EH (cell line): Measurements from ENCODE around the gene LRFN5.
"Not testable (repeated sequence)": the region's sequence is repeated elsewhere in the genome, so short reads cannot be mapped to it uniquely, and the experiment has no call there.

Experiments
- DNase-seq: peaks from one replicate; pipeline ENCODE4 v3.0.0-alpha.2; 2015; ENCODE audit warnings: low read depth

The LRFN5 gene

DNA sequence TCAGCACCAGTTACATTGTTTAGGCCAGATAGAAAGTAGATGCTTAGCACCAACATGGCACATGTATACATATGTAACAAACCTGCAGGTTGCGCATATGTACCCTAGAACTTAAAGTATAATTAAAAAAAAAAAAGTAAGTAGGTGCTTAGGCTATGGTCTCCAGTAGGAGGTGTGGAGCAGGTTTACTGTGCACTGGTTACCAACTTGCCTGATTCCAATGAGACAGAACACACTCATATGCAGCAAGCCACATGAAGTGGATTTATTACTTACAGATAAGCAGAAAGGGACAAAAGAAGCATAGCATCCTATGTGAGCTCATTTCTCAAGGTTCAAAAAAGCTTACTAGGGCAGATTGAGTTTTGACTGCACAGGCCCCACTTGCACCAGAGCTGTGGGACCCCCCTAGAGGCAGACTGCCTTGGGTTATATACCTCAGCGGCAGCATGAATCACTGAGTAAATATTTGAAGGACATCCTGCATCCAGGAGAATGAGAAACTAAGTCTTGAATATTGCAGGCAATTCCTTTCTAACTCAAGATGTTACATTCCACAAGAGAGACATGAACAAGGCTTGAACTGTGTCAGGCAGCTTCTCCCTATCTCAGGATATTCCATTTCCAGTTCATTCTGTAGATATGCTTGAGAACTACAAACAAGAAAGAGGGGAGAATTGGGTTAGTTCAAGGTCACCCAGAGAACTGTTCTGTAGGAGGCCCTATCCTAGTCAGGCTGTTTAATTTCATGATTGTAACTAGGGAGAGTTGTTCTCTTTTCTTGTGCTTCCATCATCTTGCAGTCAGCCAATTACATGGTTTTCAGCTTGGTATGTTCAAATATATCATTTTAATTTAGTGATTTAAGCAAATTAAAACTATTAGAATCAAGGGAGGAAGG, 30.1 kb downstream of the LRFN5 start:
- no peak for DNase-seq

DNA sequence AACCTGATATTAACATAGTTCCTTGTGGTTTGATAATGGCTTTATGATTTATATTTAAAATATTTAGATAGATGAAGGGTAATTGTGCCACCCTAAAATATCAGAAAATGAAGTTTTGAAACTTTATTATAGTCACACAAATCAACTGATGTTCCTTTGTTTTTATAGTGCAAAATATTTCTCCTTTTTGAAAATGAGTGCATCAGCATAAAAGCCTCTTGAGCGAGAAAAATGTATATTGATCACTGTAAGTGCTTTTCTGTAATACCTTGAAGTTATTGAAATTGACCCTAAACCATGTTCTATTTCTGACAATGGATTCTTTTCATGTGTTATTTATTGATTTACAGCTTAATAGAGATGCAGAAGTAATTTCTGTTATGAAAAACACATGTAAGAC, 35.0 kb downstream of the LRFN5 start:
- no peak for DNase-seq

DNA sequence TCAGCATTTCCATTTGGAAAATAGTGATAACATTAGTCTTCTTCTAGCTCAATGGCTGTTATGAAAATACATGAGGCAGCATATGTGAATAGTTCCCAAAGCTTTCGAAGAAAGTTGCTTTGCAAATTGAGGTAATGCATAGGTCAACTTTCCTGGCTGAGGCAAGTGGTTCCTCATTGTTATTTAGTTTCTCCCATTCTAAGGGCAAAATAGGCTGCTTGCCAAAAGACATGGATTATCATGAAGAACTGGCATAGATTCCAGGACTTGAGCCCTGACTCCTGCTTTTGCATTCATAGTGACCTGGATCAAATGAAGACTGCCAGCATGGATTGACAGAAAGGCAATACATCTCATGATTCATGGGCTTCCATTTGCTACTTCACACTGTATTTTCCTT, 35.7 kb downstream of the LRFN5 start:
- DNase-seq: no peak

DNA sequence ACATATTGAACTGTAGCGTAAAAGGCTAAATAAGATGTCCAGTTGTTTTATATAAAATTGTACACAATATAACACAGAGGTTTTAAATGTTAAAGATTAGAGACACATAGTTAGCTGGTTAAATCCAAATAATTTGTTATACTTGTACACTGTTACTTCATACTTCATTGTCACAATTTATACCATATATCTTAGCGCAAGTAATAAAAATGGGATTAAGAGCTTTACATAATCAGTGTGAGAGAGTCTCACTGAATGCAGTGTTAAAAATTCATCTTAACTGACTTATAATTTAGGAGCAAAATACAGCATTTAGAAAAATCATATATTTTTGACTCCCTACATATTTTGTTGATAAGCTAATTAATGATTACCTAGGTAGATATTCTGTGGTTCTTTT, 36.1 kb downstream of the LRFN5 start:
- DNase-seq: no peak

DNA sequence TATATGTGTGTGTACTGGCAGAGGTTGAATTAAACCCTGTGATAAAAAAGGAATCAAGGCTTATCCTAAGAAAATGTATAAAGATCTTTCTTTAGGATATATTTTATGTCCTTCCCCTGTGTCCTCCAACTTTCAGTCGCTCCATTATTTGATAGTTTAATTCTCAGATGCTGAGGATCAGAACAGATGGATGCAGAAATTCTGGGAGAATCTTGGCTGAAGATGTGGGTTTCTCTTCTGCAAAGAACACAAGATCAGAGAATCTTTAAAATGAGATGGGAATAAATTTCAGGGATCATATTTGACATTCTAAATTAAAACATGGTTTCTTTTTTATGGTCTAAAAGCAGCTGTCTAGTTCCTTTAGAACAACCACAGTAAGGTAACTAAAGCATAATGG, 37.9 kb downstream of the LRFN5 start:
- DNase-seq: no peak

DNA sequence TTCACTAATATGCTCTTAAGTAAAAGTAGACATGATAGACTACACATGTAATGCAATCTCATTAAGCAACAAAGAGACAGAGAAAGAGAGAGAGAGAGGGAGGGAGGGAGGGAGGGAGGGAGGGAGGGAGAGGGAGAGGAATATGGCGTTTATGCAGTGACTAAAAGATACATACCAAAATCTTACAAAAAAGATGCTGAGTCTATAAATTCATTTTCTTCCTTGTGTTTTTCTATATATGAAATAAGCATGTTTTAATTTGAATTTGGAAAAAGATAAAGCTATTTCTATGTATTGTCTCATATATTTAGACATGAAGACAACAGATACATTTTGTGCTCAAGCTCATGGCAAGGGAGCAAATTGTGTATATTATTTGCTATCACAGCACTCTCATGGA, 44.1 kb downstream of the LRFN5 start:
- no peak for DNase-seq

DNA sequence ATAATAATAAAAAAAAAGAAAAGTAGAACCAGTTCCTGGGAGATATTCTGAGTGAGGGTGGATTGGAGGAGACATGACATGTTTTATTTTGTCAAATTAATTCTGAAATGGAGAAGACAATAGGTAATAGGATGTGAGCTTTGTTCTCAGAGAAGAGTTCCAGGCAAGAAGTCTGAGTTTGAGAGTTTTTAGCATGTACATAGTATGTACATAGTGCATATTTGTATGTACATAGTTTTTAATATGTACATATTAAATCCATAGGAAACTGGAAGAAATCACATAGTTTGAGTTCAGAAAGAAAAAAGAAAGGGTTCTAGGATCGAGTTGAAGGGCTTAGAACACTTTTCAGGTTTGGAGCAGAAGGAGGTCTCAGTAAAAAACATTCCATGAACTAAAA, 47.5 kb downstream of the LRFN5 start:
- no peak for DNase-seq

DNA sequence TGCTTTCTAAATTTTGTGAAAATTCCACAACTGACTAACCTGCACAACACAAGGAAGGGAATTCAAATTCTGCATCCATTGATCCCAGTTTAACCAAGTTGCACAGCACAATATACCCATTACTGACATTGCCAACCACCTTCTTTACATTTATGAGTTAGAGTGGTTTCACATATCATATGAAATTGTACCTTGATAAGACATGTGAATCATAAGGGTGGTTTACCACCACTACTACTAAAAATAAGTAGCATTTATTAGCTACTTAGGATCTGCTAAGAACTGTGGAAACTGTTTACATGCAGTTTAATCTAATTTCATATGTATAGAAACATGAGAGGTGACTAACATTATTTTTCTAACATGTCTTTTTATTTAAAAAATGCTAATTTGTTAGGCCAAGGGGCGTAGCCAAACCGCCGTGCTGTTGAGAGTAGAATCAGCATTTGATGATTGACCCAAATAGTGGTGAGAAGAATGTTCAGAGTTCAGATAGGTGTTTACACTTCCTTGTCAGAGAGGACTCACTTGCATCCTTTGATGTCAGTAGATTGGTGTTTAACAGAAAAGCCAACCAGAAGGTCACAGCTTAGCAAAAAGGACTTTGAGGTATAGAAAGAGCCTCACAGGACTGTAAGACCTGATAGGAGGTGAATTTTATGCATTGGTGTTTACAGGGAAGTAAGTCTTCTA, 56.2 kb downstream of the LRFN5 start:
- no peak for DNase-seq

DNA sequence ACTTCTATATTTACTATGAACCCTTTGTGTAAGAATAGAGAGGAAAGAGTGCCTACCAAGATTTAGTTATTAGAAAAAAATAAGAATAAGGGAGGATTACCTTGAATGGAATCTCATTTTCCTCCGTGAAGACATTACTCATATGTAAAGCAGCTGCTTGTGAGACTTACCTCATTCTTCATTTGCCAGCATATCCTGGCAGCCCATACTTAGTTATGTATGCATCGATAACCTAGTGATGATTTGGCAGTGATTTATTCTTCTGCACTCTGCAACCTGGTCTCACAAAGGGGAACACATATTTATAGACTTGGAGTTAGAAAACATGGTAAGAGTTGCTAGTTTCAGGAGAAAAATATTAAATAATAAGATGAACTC, 56.8 kb downstream of the LRFN5 start:
- DNase-seq: no peak

DNA sequence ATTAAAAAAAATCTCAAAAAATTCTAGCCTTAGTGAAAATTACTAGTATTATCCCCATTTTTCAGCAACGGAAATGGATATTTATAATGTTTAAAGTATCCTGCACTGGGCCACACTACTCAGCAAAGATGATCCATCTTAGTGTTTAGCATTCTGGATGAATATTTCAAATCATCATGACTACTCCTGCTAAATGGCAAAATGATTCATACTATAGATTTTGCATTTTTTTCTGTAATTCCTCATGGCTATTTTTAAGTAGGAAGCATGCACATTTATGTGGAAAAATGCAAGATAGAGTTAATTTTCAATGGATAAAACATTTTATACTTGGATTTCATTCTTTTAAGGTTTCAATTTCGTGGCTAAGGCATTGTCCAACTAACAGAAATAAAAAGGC, 59.6 kb downstream of the LRFN5 start:
- DNase-seq: no peak

DNA sequence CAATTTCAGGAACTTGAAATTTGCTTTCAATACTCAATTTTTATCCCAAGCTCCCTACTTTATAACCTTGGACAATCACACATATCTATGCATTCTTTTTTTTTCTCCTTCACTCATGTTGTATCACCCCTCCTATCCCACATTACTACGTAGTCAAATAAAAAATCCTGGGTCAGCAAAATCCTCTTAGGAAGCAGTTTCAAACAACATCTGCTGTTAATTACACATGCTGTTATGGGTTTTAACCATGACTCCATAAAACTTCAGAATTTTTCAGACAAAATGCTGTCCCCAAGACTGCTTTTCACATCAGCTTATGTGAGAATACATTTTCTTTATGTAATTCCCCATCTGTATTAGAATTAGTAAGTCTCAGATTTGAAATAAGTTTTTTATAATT, 61.7 kb downstream of the LRFN5 start:
- no peak for DNase-seq

DNA sequence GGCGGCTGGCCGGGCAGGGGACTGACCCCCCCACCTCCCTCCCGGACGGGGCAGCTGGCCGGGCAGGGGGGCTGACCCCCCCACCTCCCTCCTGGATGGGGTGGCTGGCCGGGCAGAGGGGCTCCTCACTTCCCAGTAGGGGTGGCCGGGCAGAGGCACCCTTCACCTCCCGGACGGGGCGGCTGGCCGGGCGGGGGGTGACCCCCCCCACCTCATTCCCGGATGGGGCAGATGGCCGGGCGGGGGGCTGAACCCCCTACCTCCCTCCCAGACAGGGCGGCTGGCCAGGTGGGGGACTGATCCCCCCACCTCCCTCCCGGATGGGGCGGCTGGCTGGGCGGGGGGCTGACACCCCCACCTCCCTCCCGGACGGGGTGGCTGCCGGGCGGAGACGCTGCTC, 66.9 kb downstream of the LRFN5 start:
- DNase-seq: not testable (repeated sequence)

DNA sequence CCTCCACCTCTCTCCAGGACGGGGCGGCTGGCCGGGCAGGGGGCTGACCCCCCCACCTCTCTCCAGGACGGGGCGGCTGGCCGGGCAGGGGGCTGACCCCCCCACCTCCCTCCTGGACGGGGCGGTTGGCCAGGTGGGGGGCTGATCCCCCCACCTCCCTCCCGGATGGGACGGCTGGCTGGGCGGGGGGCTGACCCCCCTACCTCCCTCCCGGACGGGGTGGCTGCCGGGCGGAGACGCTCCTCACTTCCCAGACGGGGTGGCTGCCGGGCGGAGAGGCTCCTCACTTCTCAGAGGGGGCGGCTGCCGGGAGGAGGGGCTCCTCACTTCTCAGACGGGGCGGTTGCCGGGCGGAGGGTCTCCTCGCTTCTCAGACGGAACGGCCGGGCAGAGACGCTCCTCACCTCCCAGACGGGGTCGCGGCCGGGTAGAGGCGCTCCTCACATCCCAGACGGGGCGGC, 67.9 kb downstream of the LRFN5 start:
- not testable (repeated sequence) for DNase-seq

DNA sequence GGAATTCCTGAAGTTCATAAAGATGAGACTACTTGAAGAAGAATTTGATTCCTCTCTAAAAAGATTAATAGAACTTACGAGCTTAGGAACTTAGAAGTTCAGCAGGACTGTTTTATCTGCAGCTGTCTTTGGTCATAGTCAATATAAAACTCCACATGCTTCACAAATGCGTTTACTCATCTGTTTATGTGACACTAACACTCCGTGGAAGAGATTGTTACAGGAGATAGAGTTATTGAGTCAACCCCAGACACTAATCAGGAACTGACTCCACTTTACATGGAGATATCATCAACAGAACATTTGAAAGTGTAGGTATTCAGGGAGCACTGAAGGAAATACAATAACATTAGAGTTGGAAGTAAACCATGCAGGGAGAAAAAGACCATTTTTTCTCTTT, 92.8 kb downstream of the LRFN5 start:
- DNase-seq: no peak

DNA sequence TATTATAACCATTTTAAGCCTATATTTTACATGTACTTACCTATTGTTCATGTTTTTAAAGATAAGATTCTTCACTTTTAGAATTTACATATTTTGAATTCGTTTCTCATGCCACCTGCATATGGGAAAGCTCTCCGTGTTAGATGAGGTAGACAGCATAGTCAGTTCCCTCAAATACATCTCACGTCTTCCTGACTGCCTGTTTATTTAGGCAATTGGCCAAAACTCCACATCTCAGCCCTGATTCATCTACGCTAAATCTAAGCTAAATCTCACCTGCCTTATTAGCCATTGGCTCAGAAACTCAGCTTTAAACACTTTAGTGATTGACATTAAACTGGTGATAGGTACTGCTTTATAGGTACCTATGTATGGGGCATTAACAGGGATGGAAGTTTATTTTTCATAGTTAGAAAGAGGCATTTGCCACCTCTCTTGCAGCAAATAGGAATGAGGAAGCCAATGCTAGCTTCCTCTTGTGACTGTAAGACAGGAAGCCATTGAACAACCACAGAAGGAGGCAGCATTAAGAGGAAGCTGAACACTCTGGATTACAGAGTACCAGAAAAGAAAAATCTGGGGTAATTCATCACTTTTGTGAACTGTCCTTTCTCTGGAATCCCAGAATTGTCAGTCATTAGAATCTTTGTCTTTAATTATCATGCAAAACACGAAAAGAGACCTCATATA, 111.9 kb downstream of the LRFN5 start:
- no peak for DNase-seq

DNA sequence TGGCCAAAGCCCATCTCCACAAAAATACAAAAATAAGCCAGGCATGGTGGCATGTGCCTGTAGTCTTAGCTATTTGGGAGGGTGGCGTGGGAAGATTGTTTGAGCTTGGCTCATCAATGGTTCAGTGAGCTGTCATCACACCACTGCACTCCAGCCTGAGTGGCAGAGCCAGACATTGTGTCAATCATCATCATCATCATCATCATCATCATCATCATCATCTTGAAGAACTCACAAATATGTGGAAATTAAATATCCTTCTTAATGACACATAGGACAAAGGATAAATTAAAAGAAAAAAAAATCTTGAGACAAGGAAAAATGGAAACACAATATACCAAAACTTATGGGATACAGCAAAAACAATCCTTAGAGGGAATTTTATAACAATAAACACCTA, 132.5 kb downstream of the LRFN5 start:
- DNase-seq: no peak

DNA sequence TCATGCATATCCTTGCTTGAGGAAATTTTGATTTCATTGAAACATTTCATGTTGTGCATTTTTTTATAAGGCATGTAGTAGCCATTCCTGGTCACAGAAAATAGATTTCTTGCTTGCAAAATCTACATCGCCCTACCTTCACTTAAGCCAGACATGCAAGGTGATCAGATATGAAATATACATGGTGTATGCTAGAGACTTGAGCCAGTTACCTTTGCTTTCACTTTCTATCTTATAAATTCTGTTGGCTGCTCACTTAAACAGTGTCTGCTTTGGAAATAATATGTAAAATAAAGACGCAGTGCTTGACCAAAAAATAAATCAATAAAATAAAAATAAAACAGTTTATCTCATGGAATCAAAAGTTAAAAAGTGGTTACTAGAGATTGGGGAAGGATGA, 136.5 kb downstream of the LRFN5 start:
- DNase-seq: no peak

DNA sequence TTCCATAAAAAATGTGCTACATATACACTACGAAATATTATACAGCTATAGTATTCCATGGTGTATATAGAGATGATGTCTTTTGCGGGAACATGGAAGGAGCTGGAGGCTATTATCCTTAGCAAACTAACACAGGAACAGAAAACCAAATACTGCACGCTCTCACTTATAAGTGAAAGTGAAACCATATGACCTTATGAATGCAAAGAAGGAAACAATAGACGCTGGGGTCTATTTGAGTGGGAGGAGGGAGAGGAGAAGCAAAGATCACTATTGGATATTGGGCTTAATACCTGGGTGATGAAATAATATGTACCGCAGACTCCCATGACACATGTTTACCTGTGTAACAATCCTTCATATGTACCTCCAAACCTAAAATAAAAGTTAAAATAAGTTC, 142.8 kb downstream of the LRFN5 start:
- no peak for DNase-seq

DNA sequence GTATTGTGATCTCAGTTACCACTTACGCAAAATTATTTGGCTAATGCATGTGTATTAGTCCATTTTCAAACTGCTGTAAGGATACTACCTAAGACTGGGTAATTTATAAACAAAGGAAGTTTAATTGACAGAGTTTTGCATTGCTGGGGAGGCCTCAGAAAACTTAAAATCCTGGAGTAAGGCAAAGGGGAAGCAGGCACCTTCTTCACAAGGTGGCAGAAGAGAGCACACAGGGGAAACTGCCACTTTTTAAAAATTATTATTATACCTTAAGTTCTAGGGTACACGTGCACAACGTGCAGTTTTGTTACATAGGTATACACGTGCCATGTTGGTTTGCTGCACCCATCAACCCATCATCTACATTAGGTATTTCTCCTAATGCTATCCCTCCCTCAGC, 143.9 kb downstream of the LRFN5 start:
- not testable (repeated sequence) for DNase-seq

DNA sequence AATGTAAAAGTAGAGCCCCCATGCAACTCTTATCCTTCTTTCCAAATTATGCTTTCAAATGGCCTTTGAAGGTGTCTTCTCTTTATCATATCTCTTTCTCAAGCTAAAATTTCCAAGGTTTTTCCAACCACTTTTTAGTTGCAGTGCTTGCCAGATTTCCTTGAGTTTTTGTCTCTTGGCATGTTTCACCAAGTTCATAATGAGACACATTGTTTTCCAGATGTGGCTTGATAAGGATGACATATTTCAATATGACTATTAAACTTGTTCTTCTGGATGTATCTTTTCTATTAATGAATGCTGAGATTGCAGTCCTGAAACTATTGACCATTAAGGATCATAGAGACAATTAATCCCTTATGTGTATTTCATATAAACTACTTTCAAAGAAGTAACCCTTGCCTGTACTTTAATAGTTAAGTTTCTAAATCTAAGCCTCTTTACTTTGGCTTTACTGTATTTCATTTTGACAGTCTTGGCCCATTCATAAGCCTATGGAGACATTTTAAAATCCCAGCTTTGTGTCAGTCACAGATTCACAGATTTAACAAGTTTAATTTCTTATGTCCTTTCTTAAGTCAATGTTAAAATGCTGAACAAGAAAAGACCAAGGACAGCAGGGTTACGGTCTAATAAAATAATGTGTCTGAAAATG, 151.5 kb downstream of the LRFN5 start:
- DNase-seq: no peak

DNA sequence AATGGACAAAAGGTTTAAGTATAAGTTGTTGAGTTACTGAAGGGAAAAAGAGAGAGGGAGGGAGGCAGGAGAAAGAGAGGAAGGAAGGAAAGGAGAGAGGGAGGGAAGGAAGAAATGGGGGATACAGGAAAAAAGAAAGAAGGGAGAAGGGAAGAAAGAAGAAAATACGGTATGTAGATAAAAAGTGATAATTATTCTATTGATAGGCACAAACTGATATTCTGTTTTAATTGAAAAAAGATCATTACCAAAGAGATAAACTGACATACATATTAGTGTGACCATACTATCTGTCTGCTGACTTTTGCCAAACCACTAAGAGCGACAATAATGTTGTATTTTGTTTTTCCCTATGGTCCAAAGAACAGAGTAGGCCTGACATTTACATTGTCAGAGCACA, 154.5 kb downstream of the LRFN5 start:
- no peak for DNase-seq

DNA sequence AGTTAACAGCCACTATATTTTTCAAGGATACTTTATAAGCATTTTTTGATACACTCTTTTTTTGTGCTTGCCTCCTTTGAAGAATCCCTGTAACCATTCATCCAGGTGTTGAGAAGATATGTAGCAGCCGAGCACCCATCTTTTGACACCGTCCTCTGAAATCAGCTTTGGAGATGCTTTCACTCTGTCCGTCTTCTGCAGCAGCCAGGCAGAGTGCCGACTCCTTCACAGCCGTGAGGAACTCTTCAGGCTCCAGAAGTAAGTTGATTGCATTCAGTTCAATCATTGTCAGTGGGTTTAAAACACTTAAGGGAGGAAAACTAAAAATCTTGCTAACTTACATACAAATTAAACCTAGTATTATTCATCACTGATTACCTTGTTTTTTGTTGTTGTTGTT, 160.1 kb downstream of the LRFN5 start:
- no peak for DNase-seq
